Right lobe of liver (tissue), 4 donors: ENCODE data around the gene KAT7.

ENCODE experiments used
- CTCF ChIP-seq, 4 donors: fragments of 200-600 bp in 3 of 4; fragments of 450-650 bp in 1 of 4; IDR thresholded peaks; one replicate each; pipeline versions ENCODE4 v1.5.1 to v1.8.0; 2016 to 2022; ENCODE audit warnings: antibody characterized with exemption in 4 of 4, mild to moderate bottlenecking in 2 of 4
- POLR2A ChIP-seq: fragments of 450-650 bp; IDR thresholded peaks from one replicate; pipeline ENCODE4 v1.6.1; 2017; ENCODE audit warnings: antibody characterized with exemption, mild to moderate bottlenecking
- donor health status: DM: no; HTN: no; CAD: no.
- donor health status: DM: no; HTN: no; CAD: no.
- donor health status: DM: no; HTN: yes; CAD: no.

- no peak for TF ChIP-seq CTCF (IDR thresholded peaks at IDR 0.05)
- TF ChIP-seq POLR2A, result no peak
These were observed 35.1 kb downstream of the KAT7 start for GRCh38 chr17:49823614-49824013.
